H1 (cell line): ENCODE measurements around the gene TNS4. TPM values are rescaled to one million over a fixed set of nuclear protein-coding genes. Genes with fewer than 3 reads are reported as not detected.

Source experiments
- CTCF ChIA-PET: fragments of 300-600 bp; sonication (Branson Sonifier 250); formaldehyde crosslinking; loops from one replicate; lab custom pipeline; 2021; ENCODE audit not compliant: partially characterized antibody; lab: Charles Lee
- POLR2A ChIA-PET: fragments of 300-600 bp; sonication (Branson Sonifier 250); formaldehyde crosslinking; loops from one replicate; lab custom pipeline; 2021; ENCODE audit warnings: inconsistent platforms; ENCODE audit not compliant: partially characterized antibody; lab: Charles Lee
- DNase-seq, 2 experiments: peaks; one replicate each; pipeline versions ENCODE4 v3.0.0 to v3.0.0-alpha.2; 2010 to 2022; ENCODE audit warnings: low spot score in 2 of 2, low read depth in 1 of 2, mixed read lengths in 1 of 2
- FAIRE-seq: peaks from 2 replicates; lab custom pipeline; 2011; peaks lifted over from hg19 to GRCh38; lab: Jason Lieb, UNC
- H2AFZ ChIP-seq: 2 replicates; pipeline ENCODE4 v1.8.1; 2012; ENCODE audit warnings: low read length, inconsistent platforms
- H2AK5ac ChIP-seq: 2 replicates; pipeline ENCODE4 v1.6.1; 2013; ENCODE audit warnings: low read depth, low read length
- H2BK120ac ChIP-seq: replicated peaks from 2 replicates; pipeline ENCODE3; 2013; ENCODE audit warnings: low read depth, low read length, inconsistent platforms
- H2BK12ac ChIP-seq: 2 replicates; pipeline ENCODE4 v1.6.1; 2013; ENCODE audit warnings: low read depth, low read length
- H2BK15ac ChIP-seq: 2 replicates; pipeline ENCODE4 v1.6.1; 2013; ENCODE audit warnings: low read length
- H2BK20ac ChIP-seq: 2 replicates; pipeline ENCODE4 v1.6.1; 2013; ENCODE audit warnings: low read length
- H2BK5ac ChIP-seq: 2 replicates; pipeline ENCODE4 v1.6.1; 2013; ENCODE audit warnings: low read depth, low read length
- H3K14ac ChIP-seq: 2 replicates; pipeline ENCODE4 v1.6.1; 2013; ENCODE audit warnings: inconsistent platforms; ENCODE audit not compliant: insufficient read length
- H3K18ac ChIP-seq: 2 replicates; pipeline ENCODE4 v1.6.1; 2013; ENCODE audit warnings: low read length; ENCODE audit errors: extremely low read depth
- H3K23ac ChIP-seq: 2 replicates; pipeline ENCODE4 v1.6.1; 2013; ENCODE audit warnings: inconsistent platforms; ENCODE audit not compliant: insufficient read length
- H3K23me2 ChIP-seq: 2 replicates; pipeline ENCODE4 v1.6.1; 2013; ENCODE audit warnings: low read depth, low read length
- H3K27ac ChIP-seq: 2 replicates; pipeline ENCODE4 v1.6.1; 2011; ENCODE audit warnings: low read depth, low read length, inconsistent platforms
- H3K27me3 ChIP-seq, 4 experiments: replicated peaks in 1 of 4; 1 replicate in 1 of 4; 2 replicates in 3 of 4; pipeline versions ENCODE4 v1.6.1 to v1.8.1; 2011 to 2013; ENCODE audit warnings: low read length in 3 of 4, mild to moderate bottlenecking in 3 of 4, inconsistent platforms in 2 of 4, mixed read lengths in 2 of 4, moderate library complexity in 1 of 4; ENCODE audit not compliant: control insufficient read depth in 3 of 4, insufficient read depth in 3 of 4; ENCODE audit errors: extremely low read depth in 1 of 4
- H3K36me3 ChIP-seq, 4 experiments: 2 replicates each; pipeline versions ENCODE4 v1.6.1 to v1.8.1; 2011 to 2013; ENCODE audit warnings: mild to moderate bottlenecking in 4 of 4, low read length in 3 of 4, moderate library complexity in 2 of 4, control low read depth in 1 of 4, inconsistent platforms in 1 of 4; ENCODE audit not compliant: insufficient read depth in 4 of 4, control insufficient read depth in 2 of 4
- H3K4ac ChIP-seq: replicated peaks from 2 replicates; pipeline ENCODE3; 2013; ENCODE audit warnings: low read length, low read depth, mixed read lengths, inconsistent platforms; ENCODE audit not compliant: insufficient read length
- H3K4me1 ChIP-seq, 4 experiments: replicated peaks in 1 of 4; 1 replicate in 1 of 4; 2 replicates in 3 of 4; pipeline versions ENCODE4 v1.6.1 to v1.8.1; 2011 to 2013; ENCODE audit warnings: low read length in 3 of 4, inconsistent platforms in 2 of 4, mixed read lengths in 1 of 4; ENCODE audit not compliant: insufficient read depth in 4 of 4, control insufficient read depth in 3 of 4
- H3K4me2 ChIP-seq, 2 experiments: 2 replicates each; pipeline versions ENCODE4 v1.6.1 to v1.8.1; 2011 to 2013; ENCODE audit warnings: low read depth in 2 of 2, low read length in 2 of 2, control low read depth in 1 of 2, inconsistent platforms in 1 of 2, mild to moderate bottlenecking in 1 of 2; ENCODE audit not compliant: insufficient read depth in 1 of 2
- H3K4me3 ChIP-seq, 4 experiments: fragments of 200-600, 300-600 bp in 1 of 4; sonication (generic), shearing (Covaris generic), sonication (Bioruptor Twin) in 1 of 4; 2 replicates each; pipeline versions ENCODE4 v1.5.1 to v1.8.1; 2011 to 2016; ENCODE audit warnings: low read length in 4 of 4, low read depth in 3 of 4, control low read depth in 2 of 4, inconsistent platforms in 2 of 4, mild to moderate bottlenecking in 2 of 4, mixed read lengths in 1 of 4, moderate library complexity in 1 of 4; ENCODE audit not compliant: insufficient read depth in 2 of 4; ENCODE audit errors: extremely low read depth in 1 of 4
- H3K56ac ChIP-seq: replicated peaks from 2 replicates; pipeline ENCODE3; 2013; ENCODE audit warnings: low read depth, mild to moderate bottlenecking, mixed read lengths, low read length, inconsistent platforms; ENCODE audit not compliant: insufficient read length
- H3K79me1 ChIP-seq: 2 replicates; pipeline ENCODE4 v1.6.1; 2013; ENCODE audit warnings: low read depth, low read length, control low read depth
- H3K79me2 ChIP-seq, 2 experiments: 2 replicates each; pipeline versions ENCODE4 v1.6.1 to v1.8.1; 2012 to 2013; ENCODE audit warnings: low read length in 2 of 2, mild to moderate bottlenecking in 2 of 2, inconsistent platforms in 1 of 2; ENCODE audit not compliant: insufficient read depth in 2 of 2, control insufficient read depth in 1 of 2
- H3K9ac ChIP-seq, 4 experiments: replicated peaks in 1 of 4; 1 replicate in 1 of 4; 2 replicates in 3 of 4; pipeline versions ENCODE4 v1.6.1 to v1.8.1; 2011 to 2013; ENCODE audit warnings: low read depth in 3 of 4, low read length in 3 of 4, control low read depth in 2 of 4, mild to moderate bottlenecking in 2 of 4, moderate library complexity in 2 of 4, inconsistent platforms in 1 of 4; ENCODE audit errors: extremely low read depth in 1 of 4
- H3K9me3 ChIP-seq, 2 experiments: 2 replicates each; pipeline versions ENCODE4 v1.6.1 to v1.8.1; 2012 to 2013; ENCODE audit warnings: mild to moderate bottlenecking in 2 of 2, moderate library complexity in 2 of 2, control low read depth in 1 of 2, inconsistent platforms in 1 of 2, low read depth in 1 of 2, low read length in 1 of 2, mixed read lengths in 1 of 2; ENCODE audit not compliant: insufficient read depth in 2 of 2
- H4K20me1 ChIP-seq, 2 experiments: replicated peaks in 1 of 2; 2 replicates each; pipeline versions ENCODE3 to v1.8.1; 2011 to 2013; ENCODE audit warnings: inconsistent platforms in 2 of 2, low read length in 2 of 2, mild to moderate bottlenecking in 1 of 2; ENCODE audit not compliant: insufficient read depth in 2 of 2, control insufficient read depth in 1 of 2
- H4K5ac ChIP-seq: 2 replicates; pipeline ENCODE4 v1.6.1; 2013; ENCODE audit warnings: low read length, low read depth, mixed read lengths, inconsistent platforms; ENCODE audit not compliant: insufficient read length
- H4K8ac ChIP-seq: 2 replicates; pipeline ENCODE4 v1.8.0; 2013; ENCODE audit warnings: mild to moderate bottlenecking, moderate library complexity, low read length, inconsistent platforms; ENCODE audit not compliant: insufficient read depth; ENCODE audit errors: extremely low read depth
- H4K91ac ChIP-seq: replicated peaks from 2 replicates; pipeline ENCODE3; 2013; ENCODE audit warnings: low read length, mixed read lengths, inconsistent platforms; ENCODE audit not compliant: insufficient read length
- BCL11A ChIP-seq, 2 experiments: IDR thresholded peaks; one replicate each; pipeline ENCODE4 v1.6.1; 2011; ENCODE audit warnings: low read depth in 2 of 2, low read length in 2 of 2, mild to moderate bottlenecking in 2 of 2
- FOSL1 ChIP-seq: IDR thresholded peaks from 2 replicates; pipeline ENCODE4 v1.6.1; 2011; ENCODE audit warnings: mild to moderate bottlenecking, low read depth, low read length, moderate library complexity; ENCODE audit not compliant: insufficient read depth
- GABPA ChIP-seq: IDR thresholded peaks from 2 replicates; pipeline ENCODE4 v1.6.1; 2011; ENCODE audit warnings: mild to moderate bottlenecking, low read length, moderate library complexity, borderline replicate concordance; ENCODE audit not compliant: insufficient read depth
- JUN ChIP-seq: IDR thresholded peaks from 2 replicates; pipeline ENCODE4 v1.6.1; 2011; ENCODE audit warnings: low read depth, mild to moderate bottlenecking, improper control_type of control experiment, low read length
- KDM4A ChIP-seq: IDR thresholded peaks from one replicate; pipeline ENCODE4 v1.7.1; 2012; ENCODE audit warnings: low read depth, mild to moderate bottlenecking, moderate library complexity, low read length, inconsistent platforms; ENCODE audit not compliant: severe bottlenecking
- NANOG ChIP-seq: IDR thresholded peaks from 2 replicates; pipeline ENCODE4 v1.6.1; 2011; ENCODE audit warnings: low read length, low read depth, mild to moderate bottlenecking, inconsistent platforms; ENCODE audit not compliant: insufficient read depth, poor library complexity, severe bottlenecking
- SIX5 ChIP-seq: IDR thresholded peaks from 2 replicates; pipeline ENCODE4 v1.6.1; 2011; ENCODE audit warnings: mild to moderate bottlenecking, low read depth, low read length
- SP1 ChIP-seq: IDR thresholded peaks from 2 replicates; pipeline ENCODE4 v1.6.1; 2011; ENCODE audit warnings: low read depth, low read length
- SUZ12 ChIP-seq: fragments of 200-600 bp; sonication (generic); IDR thresholded peaks from 2 replicates; pipeline ENCODE4 v1.6.1; 2012; ENCODE audit warnings: mild to moderate bottlenecking, inconsistent platforms, low read length, moderate library complexity, mixed read lengths
- YY1 ChIP-seq: IDR thresholded peaks from 2 replicates; pipeline ENCODE4 v1.6.1; 2011; ENCODE audit warnings: low read depth, mild to moderate bottlenecking, low read length
- WGBS, 2 experiments: shearing (Covaris generic) in 1 of 2; methylation state at CpG; one replicate each; pipeline versions ENCODE4 v1.1.6 to v1.1.7; 2013 to 2015; ENCODE audit warnings: low lambda C conversion rate in 2 of 2, mixed read lengths in 2 of 2, inconsistent platforms in 1 of 2, low coverage in 1 of 2, missing lambda C conversion rate in 1 of 2; ENCODE audit not compliant: insufficient replicate concordance in 2 of 2, insufficient coverage in 1 of 2, insufficient read length in 1 of 2; ENCODE audit errors: extremely low coverage in 1 of 2, missing lambda C conversion rate in 1 of 2; 5-methylcytosine and 5-hydroxymethylcytosine counted together
- polyA plus RNA-seq, 7 experiments: library from polyadenylated mRNA; depleted of rRNA in 3 of 7; stranded (reverse) in 5 of 7; unstranded in 2 of 7; fragments of >200 nt in 5 of 7; fragments of 200-250 nt in 2 of 7; gene quantifications; 1 replicate in 5 of 7; 2 replicates in 1 of 7; 4 replicates in 1 of 7; pipeline versions ENCODE4 v1.2.1 to v1.2.3, GENCODE V29; 2011 to 2013; ENCODE audit warnings: missing spikeins in 2 of 7, mixed read lengths in 2 of 7
- total RNA-seq: library from RNA; stranded (reverse); fragmentation: NEBNext Ultra II Directional; extraction: Animal tissue kit (Norgen Biotek cat#: 25700); gene quantifications from 2 replicates; pipeline ENCODE4 v1.2.1, GENCODE V29; 2021
- TF ChIP-seq, protein P1 (sequence below): IDR thresholded peaks from 2 replicates; pipeline ENCODE4 v1.6.1; 2011; ENCODE audit warnings: low read depth, mild to moderate bottlenecking, low read length; ENCODE audit not compliant: insufficient read depth

TNS4 gene
- total and polyA plus RNA-seq, 2 of the 8 experiments (the other 6 are each of a cell fraction or from before 2014, with no cell fraction given) = 0.20 to 0.21 TPM

DNA sequence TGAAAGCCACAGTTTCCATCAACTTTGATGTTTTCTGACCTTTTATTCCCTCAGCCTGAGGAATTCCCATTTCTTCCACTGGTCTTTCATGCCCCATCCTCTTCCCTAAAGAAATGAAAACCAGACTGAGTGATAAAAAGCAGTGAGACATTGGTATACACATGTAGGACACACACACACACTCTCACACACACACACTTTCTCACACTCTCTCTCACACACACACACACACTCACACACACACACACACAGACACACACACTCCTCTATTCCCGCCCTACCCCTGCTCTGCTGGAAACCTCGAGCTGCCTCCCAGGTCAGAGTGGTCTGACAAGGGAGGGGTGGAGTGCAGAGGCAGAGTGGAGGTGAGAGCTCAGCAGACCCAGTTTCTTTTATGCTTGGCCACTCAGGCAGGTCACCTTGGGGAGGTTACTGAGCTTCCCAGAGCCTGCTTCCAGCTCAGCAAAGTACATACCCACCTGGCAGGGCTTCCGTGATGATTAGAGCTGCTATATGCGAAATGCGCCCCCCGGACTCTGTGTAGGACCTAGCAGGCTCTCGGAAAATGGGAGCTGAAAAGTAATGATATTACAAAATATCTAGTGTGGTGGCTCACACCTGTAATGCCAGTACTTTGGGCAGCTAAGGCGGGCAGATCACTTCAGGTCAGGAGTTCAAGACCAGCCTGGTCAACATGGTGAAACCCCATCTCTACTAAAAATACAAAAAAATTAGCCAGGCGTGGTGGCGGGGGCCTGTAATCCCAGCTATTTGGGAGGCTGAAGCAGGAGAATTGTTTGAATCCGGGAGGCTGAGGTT lies 33.2 kb upstream of the TNS4 start:
- H3K4me1 ChIP-seq = peaks cover 0 to 8% (median 3%) of the 10 kb centered on the region in 4 experiments; a peak in 2 of 7 replicates
- H3K27ac ChIP-seq = no peak overlapping the region
- H2BK120ac ChIP-seq = no peak overlapping the region
- H3K4ac ChIP-seq = no peak overlapping the region
- H2AFZ ChIP-seq = no peak overlapping the region
- H2BK12ac ChIP-seq = peak overlapping the region; percentile 45; the same call in 1 of the 2 replicates
- DNase-seq (no peak), FAIRE-seq (no peak)
- H2AK5ac ChIP-seq = peak overlapping the region; percentile 32; the same call in 1 of the 2 replicates
- no peak overlapping the region for H3K4me2 ChIP-seq
- no peak overlapping the region; a peak in 1 of 7 replicates for H3K9ac ChIP-seq
- no peaks in the 10 kb centered on the region for H3K79me2 ChIP-seq
- H2BK20ac ChIP-seq = 0 out of 2 replicates have a peak overlapping the region, but pooled peaks have one; percentile 23
- 93% methylated on average over 11 of the region's 11 CpGs; no CpG with 5 or more reads in 1 of the 2 experiments for WGBS, 2 experiments
- H3K36me3 ChIP-seq = no peaks in the 10 kb centered on the region
- H3K14ac ChIP-seq = no peak overlapping the region
- ChIA-PET POLR2A (interaction anchor here (0.9 to 1.7 kb wide), 2 partner anchors 24 to 124 kb away, joined by 3 to 6 read pairs; no protein-coding TSS in a partner anchor), CTCF (interaction anchor here (0.7 to 19.4 kb wide), 29 partner anchors 9 to 232 kb away, joined by 3 to 435 read pairs (median 6); partner anchors contain the start of genes GJD3, IGFBP4, TNS4 and TOP2A)
- no peak overlapping the region for H3K23ac ChIP-seq
- H3K23me2 ChIP-seq = peaks cover 3% of the 10 kb centered on the region; the same call in 1 of the 2 replicates
- no peak overlapping the region for H4K5ac ChIP-seq
- no peak overlapping the region for H2BK5ac ChIP-seq
- no peaks in the 10 kb centered on the region for H4K20me1 ChIP-seq
- H3K9me3 ChIP-seq = no peaks in the 10 kb centered on the region
- 0 out of 2 replicates have a peak overlapping the region, but pooled peaks have one; percentile 38 for H4K8ac ChIP-seq
- no peaks in the 10 kb centered on the region for H3K27me3 ChIP-seq
- no peaks in the 10 kb centered on the region for H3K79me1 ChIP-seq
- no peak overlapping the region for H3K18ac ChIP-seq
- H3K4me3 ChIP-seq = no peak overlapping the region
- peak overlapping the region; percentile 26 for H4K91ac ChIP-seq
- peak overlapping the region; percentile 24; the same call in 1 of the 2 replicates for H2BK15ac ChIP-seq
- no peak overlapping the region for H3K56ac ChIP-seq
- TF ChIP-seq JUN (no peak), NANOG (no peak), SIX5 (no peak), SUZ12 (no peak), FOSL1 (no peak), SP1 (no peak), BCL11A (IDR thresholded peaks at IDR 0.05; ENCODE audit: low read depth in 2 of 2, low read length in 2 of 2) (no peak), YY1 (no peak), GABPA (no peak), KDM4A (no peak)
- TF ChIP-seq, protein P1, sequence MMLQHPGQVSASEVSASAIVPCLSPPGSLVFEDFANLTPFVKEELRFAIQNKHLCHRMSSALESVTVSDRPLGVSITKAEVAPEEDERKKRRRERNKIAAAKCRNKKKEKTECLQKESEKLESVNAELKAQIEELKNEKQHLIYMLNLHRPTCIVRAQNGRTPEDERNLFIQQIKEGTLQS = no peak
